ENCODE data around the gene AEBP1.

DNA sequence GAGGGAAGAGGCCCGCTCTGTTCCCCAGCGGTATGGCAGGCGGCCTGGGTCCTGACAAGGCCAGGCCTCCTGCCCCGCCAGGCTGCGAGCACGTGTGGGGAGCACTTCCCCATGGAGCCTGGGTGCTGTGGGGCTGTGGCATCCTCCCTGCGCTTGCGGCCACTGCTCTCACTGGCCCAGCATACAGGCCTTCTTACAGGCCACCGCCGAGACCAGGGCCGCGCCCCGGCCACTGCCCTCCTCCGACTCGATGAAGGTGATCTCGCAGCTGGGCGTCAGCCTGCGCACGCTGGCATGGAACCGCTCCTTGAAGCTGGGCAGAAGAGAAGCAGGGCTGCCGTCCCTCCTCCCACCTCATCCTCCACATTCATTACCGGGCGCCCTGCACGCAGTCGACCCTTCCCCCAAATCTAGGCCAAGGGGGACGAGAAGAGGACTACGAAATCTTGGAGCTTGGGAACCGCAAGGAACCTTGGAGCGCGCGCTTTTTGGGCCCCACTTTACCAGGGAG is 40.9 kb downstream of the AEBP1 start:
- TF ChIP-seq, protein P1, sequence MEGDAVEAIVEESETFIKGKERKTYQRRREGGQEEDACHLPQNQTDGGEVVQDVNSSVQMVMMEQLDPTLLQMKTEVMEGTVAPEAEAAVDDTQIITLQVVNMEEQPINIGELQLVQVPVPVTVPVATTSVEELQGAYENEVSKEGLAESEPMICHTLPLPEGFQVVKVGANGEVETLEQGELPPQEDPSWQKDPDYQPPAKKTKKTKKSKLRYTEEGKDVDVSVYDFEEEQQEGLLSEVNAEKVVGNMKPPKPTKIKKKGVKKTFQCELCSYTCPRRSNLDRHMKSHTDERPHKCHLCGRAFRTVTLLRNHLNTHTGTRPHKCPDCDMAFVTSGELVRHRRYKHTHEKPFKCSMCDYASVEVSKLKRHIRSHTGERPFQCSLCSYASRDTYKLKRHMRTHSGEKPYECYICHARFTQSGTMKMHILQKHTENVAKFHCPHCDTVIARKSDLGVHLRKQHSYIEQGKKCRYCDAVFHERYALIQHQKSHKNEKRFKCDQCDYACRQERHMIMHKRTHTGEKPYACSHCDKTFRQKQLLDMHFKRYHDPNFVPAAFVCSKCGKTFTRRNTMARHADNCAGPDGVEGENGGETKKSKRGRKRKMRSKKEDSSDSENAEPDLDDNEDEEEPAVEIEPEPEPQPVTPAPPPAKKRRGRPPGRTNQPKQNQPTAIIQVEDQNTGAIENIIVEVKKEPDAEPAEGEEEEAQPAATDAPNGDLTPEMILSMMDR (IDR thresholded peaks at IDR 0.05), result no peak
- TF ChIP-seq POLR2A (IDR thresholded peaks at IDR 0.05), result no peak
